HG03342 (cell line): Measurements from ENCODE around the gene PPFIA1.

Experiments
- ATAC-seq: cut with Tn5 transposase; IDR thresholded peaks from one replicate; pipeline ENCODE4 v1.9.1; 2021; ENCODE audit warnings: mild to moderate bottlenecking, moderate library complexity; ENCODE audit not compliant: unreplicated experiment

The PPFIA1 gene

GRCh38 chr11:70429428-70429705, 158.9 kb downstream of the PPFIA1 start:
- ATAC-seq, result no peak

- ATAC-seq, result no peak
Observed at GRCh38 chr11:70429724-70430521, 159.4 kb downstream of the PPFIA1 start.

GRCh38 chr11:70430671-70431574, 160.4 kb downstream of the PPFIA1 start:
- ATAC-seq, result no peak

- no peak for ATAC-seq
Observed at GRCh38 chr11:70431611-70432010, 161.1 kb downstream of the PPFIA1 start.

GRCh38 chr11:70432065-70432464, 161.6 kb downstream of the PPFIA1 start:
- no peak for ATAC-seq

- no peak for ATAC-seq
Observed at GRCh38 chr11:70432580-70432979, 162.1 kb downstream of the PPFIA1 start.

- no peak for ATAC-seq
Observed at GRCh38 chr11:70433038-70433437, 162.5 kb downstream of the PPFIA1 start.

GRCh38 chr11:70433526-70433925, 163.0 kb downstream of the PPFIA1 start:
- ATAC-seq, result no peak
